Activated CD4-positive, alpha-beta T cell treated with anti-CD3 and anti-CD28 coated beads, Interleukin-2, amount 10 ng/mL, durations not matched to agents 24 days and 14 days (primary cell): ENCODE data around the gene DPPA4. TPM values are rescaled to one million over a fixed set of nuclear protein-coding genes. Genes with fewer than 3 reads are reported as not detected.

Experiments
- DNase-seq: peaks from one replicate; pipeline ENCODE4 v3.0.0; 2022
- H3K27ac Mint-ChIP-seq: one replicate; pipeline ENCODE4 v1.8.0; 2022; ENCODE audit warnings: mild to moderate bottlenecking, mixed read lengths
- H3K27me3 Mint-ChIP-seq: one replicate; pipeline ENCODE4 v1.8.0; 2022; ENCODE audit warnings: mixed read lengths
- H3K36me3 Mint-ChIP-seq: one replicate; pipeline ENCODE4 v1.8.0; 2022; ENCODE audit warnings: low read depth, mild to moderate bottlenecking, mixed read lengths
- H3K4me1 Mint-ChIP-seq: one replicate; pipeline ENCODE4 v1.8.0; 2021; ENCODE audit warnings: mixed read lengths
- H3K4me3 Mint-ChIP-seq: one replicate; pipeline ENCODE4 v1.8.0; 2022; ENCODE audit warnings: mild to moderate bottlenecking, moderate library complexity, mixed read lengths
- H3K9me3 Mint-ChIP-seq: one replicate; pipeline ENCODE4 v1.8.0; 2021; ENCODE audit warnings: mixed read lengths
- intact Hi-C: fragments of 100-400 bp; cut with micrococcal nuclease; formaldehyde crosslinking; loops from one replicate; pipeline ENCODE4 v1.15.1; 2023
- total RNA-seq: library from RNA; stranded (reverse); gene quantifications from 2 replicates; pipeline ENCODE4 v1.2.3, GENCODE V29; 2022

The DPPA4 gene
- total RNA-seq, 1 donor from 2014 or later, result not detected

- Mint-ChIP-seq H3K27ac (no peak overlapping the region), H3K4me3 (no peak overlapping the region), H3K9me3 (no peaks in the 10 kb centered on the region), H3K27me3 (no peaks in the 10 kb centered on the region), H3K4me1 (no peaks in the 10 kb centered on the region), H3K36me3 (no peaks in the 10 kb centered on the region)
- intact Hi-C loops, result no loop called here
- no peak for DNase-seq
Observed at GRCh38 chr3:109355625-109356441, 18.5 kb upstream of the DPPA4 start.

- H3K9me3 Mint-ChIP-seq, result no peaks in the 10 kb centered on the region
- no peak overlapping the region for H3K27ac Mint-ChIP-seq
- no peak overlapping the region for H3K4me3 Mint-ChIP-seq
- no peak for DNase-seq
- no peaks in the 10 kb centered on the region for H3K4me1 Mint-ChIP-seq
- intact Hi-C loops, result no loop called here
- H3K27me3 Mint-ChIP-seq, result no peaks in the 10 kb centered on the region
- no peaks in the 10 kb centered on the region for H3K36me3 Mint-ChIP-seq
Observed at GRCh38 chr3:109353057-109353456, 15.7 kb upstream of the DPPA4 start.

GRCh38 chr3:109351231-109351630, 13.9 kb upstream of the DPPA4 start:
- Mint-ChIP-seq H3K27me3 (no peaks in the 10 kb centered on the region), H3K9me3 (no peaks in the 10 kb centered on the region), H3K27ac (no peak overlapping the region), H3K4me3 (no peak overlapping the region), H3K4me1 (no peaks in the 10 kb centered on the region), H3K36me3 (no peaks in the 10 kb centered on the region)
- intact Hi-C loops, result no loop called here
- DNase-seq, result no peak

DNA sequence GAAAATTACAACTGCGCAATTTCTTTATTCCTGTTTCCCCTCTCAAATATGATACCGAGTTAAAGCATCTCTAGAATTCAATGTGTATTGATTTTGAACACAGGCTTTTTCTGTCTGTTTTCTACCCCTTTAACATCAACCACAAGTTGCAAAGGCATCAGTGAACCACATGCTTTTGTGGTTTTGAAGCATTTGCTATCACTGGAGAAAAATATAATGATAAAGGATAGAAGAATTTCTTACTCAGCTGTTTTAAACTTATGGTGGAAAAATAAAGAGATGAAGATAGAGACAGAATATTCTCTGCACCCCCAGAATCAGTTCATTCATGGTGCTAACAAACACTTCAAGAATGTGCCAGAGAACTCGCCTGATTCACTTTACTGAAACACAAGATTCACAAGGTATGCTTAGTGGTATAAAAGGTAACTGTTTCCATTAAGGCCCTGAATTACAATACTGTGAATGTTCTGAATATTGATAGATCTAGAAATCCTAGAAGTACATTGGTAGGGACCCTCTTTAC, 9.5 kb upstream of the DPPA4 start:
- intact Hi-C loops, result no loop called here
- DNase-seq, result no peak
- Mint-ChIP-seq H3K27ac (no peak overlapping the region), H3K9me3 (no peaks in the 10 kb centered on the region), H3K27me3 (no peaks in the 10 kb centered on the region), H3K36me3 (no peaks in the 10 kb centered on the region), H3K4me1 (no peaks in the 10 kb centered on the region), H3K4me3 (no peak overlapping the region)

- Mint-ChIP-seq H3K9me3 (no peaks in the 10 kb centered on the region), H3K4me3 (no peak overlapping the region), H3K4me1 (no peaks in the 10 kb centered on the region), H3K27ac (no peak overlapping the region), H3K27me3 (no peaks in the 10 kb centered on the region), H3K36me3 (no peaks in the 10 kb centered on the region)
- no peak for DNase-seq
- intact Hi-C loops, result no loop called here
Observed at GRCh38 chr3:109346099-109346498, 8.8 kb upstream of the DPPA4 start.

- peaks cover 2% of the 10 kb centered on the region for H3K36me3 Mint-ChIP-seq
- intact Hi-C loops, result no loop called here
- H3K9me3 Mint-ChIP-seq, result no peaks in the 10 kb centered on the region
- no peak for DNase-seq
- H3K4me1 Mint-ChIP-seq, result peaks cover 2% of the 10 kb centered on the region
- peaks cover 23% of the 10 kb centered on the region for H3K27me3 Mint-ChIP-seq
- no peak overlapping the region for H3K4me3 Mint-ChIP-seq
- H3K27ac Mint-ChIP-seq, result no peak overlapping the region
Observed at GRCh38 chr3:109339714-109340648, 2.6 kb upstream of the DPPA4 start.

DNA sequence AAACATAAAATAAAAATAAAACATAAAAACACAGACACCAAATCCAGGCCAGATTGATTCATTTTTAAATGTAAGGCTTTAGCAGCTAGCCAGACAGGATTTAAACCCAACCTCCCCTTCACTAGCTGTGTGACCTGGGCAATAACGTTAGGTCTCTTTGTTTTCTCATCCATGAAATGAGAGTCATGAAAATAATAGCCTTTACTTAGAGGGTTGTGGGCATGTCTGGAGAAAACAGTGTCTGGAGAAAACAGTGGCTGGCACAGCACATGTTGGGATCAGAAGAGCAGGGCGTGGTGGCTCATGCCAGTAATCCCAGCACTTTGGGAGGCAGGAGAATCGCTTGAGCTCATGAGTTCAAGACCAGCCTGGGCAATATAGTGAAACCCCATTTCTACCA, 1.9 kb upstream of the DPPA4 start:
- intact Hi-C loops, result no loop called here
- peaks cover 2% of the 10 kb centered on the region for H3K4me1 Mint-ChIP-seq

GRCh38 chr3:109338322-109338721, 976 bp upstream of the DPPA4 start:
- Mint-ChIP-seq H3K4me3 (no peak overlapping the region), H3K27me3 (peaks cover 23% of the 10 kb centered on the region), H3K9me3 (no peaks in the 10 kb centered on the region), H3K4me1 (peaks cover 2% of the 10 kb centered on the region), H3K36me3 (peaks cover 2% of the 10 kb centered on the region), H3K27ac (no peak overlapping the region)
- DNase-seq, result no peak
- intact Hi-C loops, result no loop called here

More for the DNA sequence above, 1.9 kb upstream of the DPPA4 start:
- Mint-ChIP-seq H3K9me3 (no peaks in the 10 kb centered on the region), H3K27ac (no peak overlapping the region), H3K27me3 (peaks cover 23% of the 10 kb centered on the region), H3K36me3 (peaks cover 2% of the 10 kb centered on the region), H3K4me3 (no peak overlapping the region)
- DNase-seq, result no peak

DNA sequence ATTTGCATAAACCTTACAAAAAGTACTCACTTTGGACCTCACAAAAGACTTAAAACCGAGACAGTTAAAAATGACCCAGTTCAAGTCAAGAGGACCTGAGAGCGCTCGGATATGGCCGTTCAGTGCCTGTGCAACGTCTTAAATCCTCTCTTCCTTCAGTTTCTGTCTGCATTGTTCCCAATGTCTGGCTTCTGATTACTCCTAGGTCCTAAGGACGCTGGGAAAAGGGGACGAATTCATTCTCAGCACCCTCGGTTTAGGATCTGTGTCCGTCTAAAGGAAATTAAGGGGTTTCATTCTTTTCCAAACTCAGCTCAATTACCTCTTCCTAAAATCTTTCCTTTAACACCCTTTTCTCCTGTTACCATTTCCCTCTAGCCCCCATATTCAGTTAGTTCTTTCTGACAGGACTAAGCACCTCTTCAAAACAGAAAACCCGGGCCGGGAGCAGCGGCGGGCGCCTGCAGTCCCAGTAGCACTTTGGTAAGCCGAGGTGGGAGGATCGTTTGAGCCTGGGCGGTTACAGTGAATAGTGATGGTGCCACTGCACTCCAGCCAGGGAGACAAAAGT, 970 bp downstream of the DPPA4 start:
- peaks cover 2% of the 10 kb centered on the region for H3K4me1 Mint-ChIP-seq
- H3K4me3 Mint-ChIP-seq, result peak overlapping the region; percentile 72
- intact Hi-C loops, result no loop called here
- H3K9me3 Mint-ChIP-seq, result no peaks in the 10 kb centered on the region
- peak; percentile 60 for DNase-seq
- H3K36me3 Mint-ChIP-seq, result peaks cover 2% of the 10 kb centered on the region
- H3K27ac Mint-ChIP-seq, result no peak overlapping the region
- peaks cover 23% of the 10 kb centered on the region for H3K27me3 Mint-ChIP-seq

GRCh38 chr3:109334572-109334971, 2.8 kb downstream of the DPPA4 start:
- no peak overlapping the region for H3K4me3 Mint-ChIP-seq
- H3K27me3 Mint-ChIP-seq, result peaks cover 23% of the 10 kb centered on the region
- DNase-seq, result no peak
- peaks cover 2% of the 10 kb centered on the region for H3K4me1 Mint-ChIP-seq
- no peak overlapping the region for H3K27ac Mint-ChIP-seq
- peaks cover 2% of the 10 kb centered on the region for H3K36me3 Mint-ChIP-seq
- intact Hi-C loops, result no loop called here
- H3K9me3 Mint-ChIP-seq, result no peaks in the 10 kb centered on the region

- H3K4me1 Mint-ChIP-seq, result peaks cover 2% of the 10 kb centered on the region
- peaks cover 8% of the 10 kb centered on the region for H3K27me3 Mint-ChIP-seq
- H3K27ac Mint-ChIP-seq, result no peak overlapping the region
- H3K9me3 Mint-ChIP-seq, result no peaks in the 10 kb centered on the region
- no peak for DNase-seq
- no peaks in the 10 kb centered on the region for H3K36me3 Mint-ChIP-seq
- intact Hi-C loops, result no loop called here
- H3K4me3 Mint-ChIP-seq, result no peak overlapping the region
Observed at GRCh38 chr3:109331692-109332091, 5.7 kb downstream of the DPPA4 start.

DNA sequence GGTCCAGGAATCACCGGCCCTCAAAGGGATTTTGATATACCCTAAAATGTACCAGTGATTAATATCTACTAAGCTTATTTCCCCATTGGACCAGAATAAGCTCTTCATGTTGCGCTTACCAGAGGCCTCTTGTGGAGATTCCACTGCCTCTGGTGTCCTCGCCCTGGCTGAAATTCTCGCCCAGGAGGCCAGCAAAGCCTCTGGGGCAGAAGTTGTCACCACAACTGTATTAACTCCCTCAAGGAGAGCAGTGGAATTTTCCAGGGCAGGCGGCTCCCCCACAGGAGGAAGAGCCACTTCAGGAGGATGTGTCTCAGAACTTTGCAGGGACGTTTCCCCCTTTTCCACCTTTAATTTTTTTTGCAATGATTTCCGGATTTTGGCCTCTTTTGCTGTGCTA, 6.9 kb downstream of the DPPA4 start:
- no peaks in the 10 kb centered on the region for H3K36me3 Mint-ChIP-seq
- no peaks in the 10 kb centered on the region for H3K4me1 Mint-ChIP-seq
- intact Hi-C loops, result no loop called here
- H3K4me3 Mint-ChIP-seq, result no peak overlapping the region
- no peaks in the 10 kb centered on the region for H3K27me3 Mint-ChIP-seq
- no peak for DNase-seq
- H3K9me3 Mint-ChIP-seq, result no peaks in the 10 kb centered on the region
- H3K27ac Mint-ChIP-seq, result no peak overlapping the region

DNA sequence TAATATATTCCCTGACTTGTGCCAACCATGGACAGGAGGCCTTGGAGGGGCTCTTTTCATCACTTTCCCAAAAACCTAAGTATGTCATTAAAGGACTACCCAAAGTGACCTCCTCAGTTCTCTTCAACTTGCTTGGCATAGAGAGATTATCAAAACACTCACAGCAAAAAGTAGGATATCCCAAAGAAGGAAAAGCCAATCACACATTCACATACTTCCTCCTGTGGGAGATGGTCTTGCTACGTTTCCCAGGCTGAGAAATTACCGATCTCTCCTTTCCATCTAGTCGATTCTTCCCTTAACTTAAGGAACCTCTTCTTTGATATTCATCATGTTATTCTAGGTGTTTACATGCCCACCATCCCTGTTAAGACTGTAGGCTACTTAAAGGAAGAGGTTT, 9.1 kb downstream of the DPPA4 start:
- no peaks in the 10 kb centered on the region for H3K4me1 Mint-ChIP-seq
- no peaks in the 10 kb centered on the region for H3K9me3 Mint-ChIP-seq
- H3K27me3 Mint-ChIP-seq, result no peaks in the 10 kb centered on the region
- H3K27ac Mint-ChIP-seq, result no peak overlapping the region
- intact Hi-C loops, result no loop called here
- no peak overlapping the region for H3K4me3 Mint-ChIP-seq
- H3K36me3 Mint-ChIP-seq, result no peaks in the 10 kb centered on the region
- no peak for DNase-seq

DNA sequence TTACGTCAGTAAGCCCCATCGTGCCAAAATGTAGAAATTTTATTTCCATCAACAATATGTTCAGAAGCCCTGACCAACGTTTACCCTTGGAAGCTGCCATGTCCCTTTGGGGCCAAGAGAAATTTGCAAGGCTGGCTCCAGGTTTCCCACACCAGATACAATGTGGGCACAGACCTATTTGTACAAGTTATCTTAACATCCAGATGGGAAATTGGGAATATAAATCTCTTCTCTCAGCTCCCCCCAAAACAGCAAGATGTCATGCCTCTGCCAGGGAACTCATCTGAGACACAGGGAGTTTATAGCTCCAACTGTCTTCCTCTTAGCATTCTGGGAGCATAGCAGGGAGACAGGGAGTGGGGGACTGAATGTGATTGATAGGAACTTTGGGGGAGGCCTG, 11.7 kb downstream of the DPPA4 start:
- Mint-ChIP-seq H3K27me3 (no peaks in the 10 kb centered on the region), H3K4me1 (no peaks in the 10 kb centered on the region), H3K36me3 (no peaks in the 10 kb centered on the region), H3K4me3 (no peak overlapping the region), H3K9me3 (no peaks in the 10 kb centered on the region), H3K27ac (no peak overlapping the region)
- intact Hi-C loops, result no loop called here
- no peak for DNase-seq
